GM15510 (cell line): ENCODE results near the gene GRB2.

ENCODE experiments used
- POLR2A ChIP-seq: IDR thresholded peaks from 3 replicates; pipeline ENCODE4 v1.6.1; 2011; ENCODE audit warnings: borderline replicate concordance; ENCODE audit not compliant: insufficient read length; ENCODE audit errors: extremely low read depth

GRB2 gene

GRCh38 chr17:75325348-75325747 lies 80.1 kb downstream of the GRB2 start:
- TF ChIP-seq POLR2A = no peak

DNA sequence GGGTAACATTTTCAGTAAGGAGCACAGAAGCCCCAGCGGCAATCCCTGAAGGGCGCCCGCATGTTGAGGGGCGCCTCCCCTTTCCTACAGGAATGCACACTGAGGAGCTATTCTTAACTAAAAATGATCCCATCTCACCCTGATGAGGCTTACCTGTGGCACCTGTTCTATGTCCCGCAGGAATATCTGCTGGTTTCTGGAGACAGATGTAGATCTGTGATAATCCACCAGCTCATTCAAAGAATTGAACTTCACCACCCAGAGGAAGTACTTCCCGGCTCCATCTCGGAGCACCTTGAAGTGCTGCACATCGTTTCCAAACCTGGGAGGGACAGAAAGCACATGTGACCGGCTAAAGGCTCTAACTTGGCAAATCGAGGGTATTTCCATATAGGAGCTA lies 84.0 kb downstream of the GRB2 start:
- no peak for TF ChIP-seq POLR2A

DNA sequence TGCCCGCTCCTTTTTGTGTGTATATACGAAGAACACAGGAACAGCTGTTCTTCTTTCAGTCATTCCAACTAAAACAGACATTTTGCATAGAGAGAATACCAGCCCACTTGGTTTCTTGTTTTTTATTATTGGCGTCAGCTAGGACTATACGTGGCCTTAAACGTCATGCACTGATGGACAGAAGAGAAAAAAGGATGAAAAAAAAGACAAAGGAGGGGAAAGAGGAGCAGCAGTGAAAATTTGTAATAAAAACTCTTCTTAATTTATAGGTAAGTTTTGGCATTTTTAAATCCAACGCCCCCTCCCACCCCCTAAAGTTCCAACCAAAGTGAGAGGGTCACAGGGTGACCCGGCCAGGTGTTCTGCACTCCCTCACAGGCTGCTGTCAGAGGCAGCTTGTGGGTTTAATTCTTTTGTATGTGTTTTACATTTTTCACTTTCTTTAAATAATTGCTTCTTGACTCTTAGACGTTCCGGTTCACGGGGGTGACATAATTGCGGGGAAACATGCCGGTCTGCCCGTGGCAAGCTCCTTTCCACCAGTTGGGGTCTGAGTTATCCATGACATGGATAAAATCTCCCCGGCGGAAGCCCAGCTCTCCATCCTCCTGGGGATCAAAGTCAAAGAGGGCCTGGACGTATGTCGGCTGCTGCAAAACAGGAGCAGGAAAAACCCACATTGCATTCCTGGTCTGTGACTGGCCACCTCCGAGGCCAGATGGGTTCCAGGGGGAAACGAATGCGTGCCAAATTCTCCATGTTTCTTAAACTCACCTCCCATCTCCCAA lies 85.4 kb downstream of the GRB2 start:
- TF ChIP-seq POLR2A = peak; percentile 17

GRCh38 chr17:75318615-75319222 lies 86.8 kb downstream of the GRB2 start:
- no peak for TF ChIP-seq POLR2A

DNA sequence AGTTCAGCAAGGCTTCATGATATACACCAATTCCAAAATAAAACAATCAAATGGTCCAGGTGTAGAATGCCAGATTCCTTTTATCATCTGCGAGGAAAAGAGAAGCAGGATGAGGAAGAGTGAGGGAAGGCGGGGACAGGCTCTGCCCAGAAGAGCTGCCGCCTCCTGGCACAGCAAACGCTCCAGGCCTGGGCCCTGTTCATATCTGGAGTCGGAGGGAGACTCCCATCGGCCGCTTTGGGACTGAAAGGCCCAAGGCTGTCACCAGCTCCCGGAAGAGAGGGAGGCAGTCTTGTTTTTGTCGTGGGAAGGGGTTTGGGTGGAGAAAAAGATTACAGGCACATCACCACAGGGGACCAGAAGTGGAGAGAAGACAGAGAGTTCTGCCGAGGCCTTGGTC lies 87.3 kb downstream of the GRB2 start:
- TF ChIP-seq POLR2A = no peak

DNA sequence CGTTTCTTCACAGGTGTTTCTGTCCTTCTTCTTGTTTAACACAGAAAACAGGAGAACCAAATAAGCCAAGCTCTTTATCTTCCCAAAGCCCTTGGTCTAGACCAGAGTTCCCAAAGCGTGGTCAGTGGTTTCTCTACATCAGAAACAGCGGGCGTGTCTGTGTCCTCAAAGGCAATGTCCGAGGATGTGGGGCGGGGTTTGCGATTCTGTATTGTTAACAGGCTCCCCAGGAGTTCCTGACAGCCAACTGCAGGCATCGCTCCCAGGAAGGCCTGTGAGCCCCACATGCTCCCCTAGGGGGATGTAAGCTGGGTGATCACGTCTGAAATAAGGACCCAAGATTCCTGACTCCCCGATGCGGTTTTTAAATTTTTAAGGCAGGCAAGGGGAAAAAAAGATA lies 87.8 kb downstream of the GRB2 start:
- TF ChIP-seq POLR2A = no peak

- no peak for TF ChIP-seq POLR2A
These were observed 89.2 kb downstream of the GRB2 start for GRCh38 chr17:75316253-75316652.

DNA sequence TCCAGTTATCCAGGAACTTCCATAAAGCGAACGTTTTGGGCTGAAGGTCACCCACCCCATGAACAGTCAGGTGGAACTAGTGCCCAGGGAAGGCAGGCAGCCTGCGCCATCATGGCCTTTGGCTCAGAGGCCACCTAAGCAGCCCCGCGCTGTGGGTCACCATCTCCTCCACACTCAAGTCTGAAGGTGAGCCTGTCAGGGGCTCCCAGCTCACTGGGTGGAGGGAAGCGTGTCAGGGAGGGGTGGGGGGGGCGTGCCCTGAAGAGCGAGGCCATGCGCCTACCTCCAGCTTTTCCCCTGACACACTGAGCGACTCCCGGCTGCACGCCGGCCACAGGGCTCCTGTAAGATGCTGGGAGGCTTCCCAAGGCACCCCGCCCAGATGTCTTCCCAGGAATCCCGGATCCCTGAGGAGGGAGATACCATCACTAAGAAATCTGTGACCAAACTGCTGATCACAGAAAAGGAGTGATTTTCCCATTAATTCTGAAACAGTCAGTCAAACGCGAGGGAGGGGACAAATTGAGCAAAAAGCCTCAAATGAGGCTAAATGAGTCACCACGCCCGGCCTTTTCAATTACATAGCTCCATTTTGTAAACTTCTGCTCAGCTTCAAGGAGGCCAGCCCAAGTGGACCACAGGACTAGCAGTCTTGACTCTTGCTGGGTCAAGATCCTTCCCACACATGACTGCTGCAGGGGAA lies 89.8 kb downstream of the GRB2 start:
- no peak for TF ChIP-seq POLR2A

DNA sequence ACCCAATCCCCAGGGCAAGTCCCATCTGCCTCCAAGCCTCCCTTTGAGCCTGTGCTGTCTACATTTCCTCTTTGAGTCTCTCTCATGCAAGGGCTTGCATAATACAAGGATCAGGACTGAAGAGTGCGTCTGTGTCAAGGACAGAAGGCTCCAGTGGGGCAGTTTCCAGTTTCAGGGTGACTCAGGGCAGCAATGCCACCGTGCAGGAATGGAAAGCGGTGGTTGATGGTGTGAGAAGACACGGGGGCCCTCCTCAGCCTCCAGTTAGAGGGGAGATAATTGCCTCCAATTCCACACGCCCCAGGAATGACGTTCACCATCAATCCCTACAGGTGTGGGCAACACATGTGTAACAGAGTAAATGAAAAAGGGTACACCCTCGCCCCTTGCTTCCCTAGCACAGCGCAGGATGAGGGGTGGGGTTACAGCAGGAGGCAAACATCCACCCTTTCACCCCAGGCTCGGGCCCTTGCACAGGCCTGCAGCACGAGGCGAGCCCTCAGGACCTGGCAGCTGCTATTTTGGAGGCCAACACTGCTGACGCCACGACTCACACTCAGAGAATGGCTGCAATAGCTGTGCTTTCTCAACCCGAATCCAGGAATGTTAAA lies 91.4 kb downstream of the GRB2 start:
- no peak for TF ChIP-seq POLR2A

DNA sequence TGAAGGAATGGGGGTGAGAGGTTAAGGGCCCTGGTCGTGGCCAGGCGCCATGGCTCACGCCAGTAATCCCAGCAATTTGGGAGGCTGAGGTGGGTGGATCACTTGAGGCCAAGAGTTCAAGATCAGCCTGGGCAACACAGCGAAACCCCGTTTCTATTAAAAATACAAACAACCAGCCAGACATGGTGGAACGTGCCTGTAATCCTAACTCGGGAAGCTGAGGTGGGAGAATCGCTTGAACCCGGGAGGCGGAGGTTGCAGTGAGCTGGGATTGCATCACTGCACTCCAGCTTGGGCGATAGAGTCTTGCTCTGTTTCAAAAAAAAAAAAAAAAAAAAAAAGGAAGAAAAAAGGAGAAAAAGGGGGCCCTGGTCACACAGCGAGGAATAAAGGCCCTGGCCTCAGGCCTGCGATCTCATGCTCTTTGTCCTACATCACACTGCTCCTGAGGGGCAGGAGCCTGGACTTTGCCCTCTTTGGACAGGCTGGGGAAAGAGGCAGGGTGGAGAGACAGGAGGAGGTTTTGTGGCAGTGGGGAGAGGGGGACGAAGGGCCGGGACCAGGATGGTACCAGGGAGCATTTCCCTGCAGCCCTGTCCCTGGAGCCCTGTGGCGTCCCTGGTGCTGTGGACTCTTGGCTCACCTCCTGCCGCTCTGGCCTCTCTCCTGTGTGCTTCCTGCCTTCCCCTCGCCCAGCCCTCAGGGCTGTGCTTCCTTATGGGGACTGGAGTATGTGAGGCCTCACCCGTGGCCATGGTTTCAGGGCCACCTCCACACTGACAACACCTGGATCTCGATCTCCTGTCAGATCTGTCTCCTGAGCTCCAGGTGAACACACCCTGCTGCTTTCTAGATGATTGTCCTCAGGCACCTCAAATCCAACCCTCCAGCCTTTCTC lies 96.5 kb downstream of the GRB2 start:
- no peak for TF ChIP-seq POLR2A

- no peak for TF ChIP-seq POLR2A
These were observed 97.3 kb downstream of the GRB2 start for GRCh38 chr17:75307957-75308731.

GRCh38 chr17:75301502-75302206 lies 103.8 kb downstream of the GRB2 start:
- no peak for TF ChIP-seq POLR2A

GRCh38 chr17:75301049-75301448 lies 104.4 kb downstream of the GRB2 start:
- no peak for TF ChIP-seq POLR2A
